ENCODE data around the gene MDN1.

- TF ChIP-seq GATA2 (IDR thresholded peaks at IDR 0.05; ENCODE audit: low read depth, low read length) (no peak), GATA3 (IDR thresholded peaks at IDR 0.05; ENCODE audit: low read depth, low read length) (no peak)
Measured at GRCh38 chr6:89853068-89853467, 33.5 kb upstream of the MDN1 start.

Measured in SH-SY5Y (cell line).